Measurements from ENCODE around the gene BSG.

DNA sequence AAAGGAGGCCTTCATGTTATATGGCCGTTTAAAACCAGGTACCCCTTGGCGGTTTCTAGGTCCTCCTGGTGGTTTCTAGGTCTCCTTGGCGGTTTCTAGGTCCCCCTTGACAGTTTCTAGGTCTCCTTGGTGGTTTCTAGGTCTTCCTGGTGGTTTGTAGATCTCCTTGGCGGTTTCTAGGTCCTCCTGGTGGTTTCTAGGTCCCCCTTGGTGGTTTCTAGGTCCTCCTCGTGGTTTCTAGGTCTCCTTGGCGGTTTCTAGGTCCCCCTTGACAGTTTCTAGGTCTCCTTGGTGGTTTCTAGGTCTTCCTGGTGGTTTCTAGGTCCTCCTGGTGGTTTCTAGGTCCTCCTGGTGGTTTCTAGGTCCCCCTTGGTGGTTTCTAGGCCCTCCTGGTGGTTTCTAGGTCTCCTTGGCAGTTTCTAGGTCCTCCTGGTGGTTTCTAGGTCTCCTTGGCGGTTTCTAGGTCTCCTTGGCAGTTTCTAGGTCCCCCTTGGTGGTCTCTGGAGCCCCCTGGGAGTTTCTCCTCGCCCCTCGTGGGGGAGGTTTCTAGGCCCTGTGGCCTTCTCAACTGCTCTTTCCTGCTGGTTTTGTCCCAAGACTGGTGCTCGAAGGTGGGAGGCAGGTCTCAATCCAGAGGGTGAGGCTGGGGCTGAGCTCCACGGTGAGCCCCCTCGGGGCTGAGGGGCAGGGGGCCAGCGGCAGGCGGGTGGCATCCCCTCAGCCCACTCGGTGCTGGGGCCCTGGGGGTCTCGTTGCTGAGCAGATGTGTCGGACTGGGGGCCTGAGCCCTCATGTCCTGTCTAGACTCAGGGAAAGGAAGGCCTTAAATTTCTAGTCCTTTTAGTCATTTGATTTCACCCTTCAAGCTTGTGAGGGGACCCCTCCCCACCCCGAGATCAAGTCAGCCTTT lies 25.3 kb downstream of the BSG start:
- TF ChIP-seq, protein P1, sequence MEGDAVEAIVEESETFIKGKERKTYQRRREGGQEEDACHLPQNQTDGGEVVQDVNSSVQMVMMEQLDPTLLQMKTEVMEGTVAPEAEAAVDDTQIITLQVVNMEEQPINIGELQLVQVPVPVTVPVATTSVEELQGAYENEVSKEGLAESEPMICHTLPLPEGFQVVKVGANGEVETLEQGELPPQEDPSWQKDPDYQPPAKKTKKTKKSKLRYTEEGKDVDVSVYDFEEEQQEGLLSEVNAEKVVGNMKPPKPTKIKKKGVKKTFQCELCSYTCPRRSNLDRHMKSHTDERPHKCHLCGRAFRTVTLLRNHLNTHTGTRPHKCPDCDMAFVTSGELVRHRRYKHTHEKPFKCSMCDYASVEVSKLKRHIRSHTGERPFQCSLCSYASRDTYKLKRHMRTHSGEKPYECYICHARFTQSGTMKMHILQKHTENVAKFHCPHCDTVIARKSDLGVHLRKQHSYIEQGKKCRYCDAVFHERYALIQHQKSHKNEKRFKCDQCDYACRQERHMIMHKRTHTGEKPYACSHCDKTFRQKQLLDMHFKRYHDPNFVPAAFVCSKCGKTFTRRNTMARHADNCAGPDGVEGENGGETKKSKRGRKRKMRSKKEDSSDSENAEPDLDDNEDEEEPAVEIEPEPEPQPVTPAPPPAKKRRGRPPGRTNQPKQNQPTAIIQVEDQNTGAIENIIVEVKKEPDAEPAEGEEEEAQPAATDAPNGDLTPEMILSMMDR (conservative IDR thresholded peaks at IDR 0.05 in 1 of 2, IDR thresholded peaks at IDR 0.05 in 1 of 2; ENCODE audit: extremely low read depth in 1 of 2, insufficient read depth in 1 of 2, low read depth in 1 of 2, low read length in 2 of 2), result no peak
- TF ChIP-seq EZH2 (IDR thresholded peaks at IDR 0.05; ENCODE audit: borderline replicate concordance, low read length), result no peak
